ENCODE data around the gene NCKAP5. TPM values are rescaled to one million over a fixed set of nuclear protein-coding genes. Genes with fewer than 3 reads are reported as not detected.

The NCKAP5 gene
- total RNA-seq, 4 donors from 2014 or later = 0.03 to 0.55 (median 0.33) TPM

- in situ Hi-C loops (cut with MboI; ENCODE audit: low sequenced_read_pairs in 4 of 4) = no loop called here
- Histone ChIP-seq H3K36me3 (no peaks in the 10 kb centered on the region), H3K27me3 (no peaks in the 10 kb centered on the region), H3K4me3 (no peak overlapping the region), H3K9me3 (no peaks in the 10 kb centered on the region), H3K27ac (no peak overlapping the region), H3K4me1 (no peaks in the 10 kb centered on the region)
- intact Hi-C loops (cut with DNase I; ENCODE audit: low total_unique reads) = no loop called here
- no peak for TF ChIP-seq POLR2A (IDR thresholded peaks at IDR 0.05)
- TF ChIP-seq CTCF (IDR thresholded peaks at IDR 0.05 in 4 of 5, conservative IDR thresholded peaks at IDR 0.05 in 1 of 5) = no peak
- ATAC-seq = no peak
- no peak for DNase-seq
Measured at GRCh38 chr2:133409581-133410285, 158.5 kb downstream of the NCKAP5 start.

GRCh38 chr2:133408671-133409070, 159.6 kb downstream of the NCKAP5 start:
- in situ Hi-C loops (cut with MboI; ENCODE audit: low sequenced_read_pairs in 4 of 4) = no loop called here

GRCh38 chr2:133407341-133407740, 160.9 kb downstream of the NCKAP5 start:
- ATAC-seq = no peak

More at GRCh38 chr2:133408671-133409070, 159.6 kb downstream of the NCKAP5 start:
- intact Hi-C loops (cut with DNase I; ENCODE audit: low total_unique reads) = no loop called here
- DNase-seq (no peak), ATAC-seq (no peak)
- Histone ChIP-seq H3K4me1 (no peaks in the 10 kb centered on the region), H3K27me3 (no peaks in the 10 kb centered on the region), H3K36me3 (no peaks in the 10 kb centered on the region), H3K9me3 (no peaks in the 10 kb centered on the region), H3K27ac (no peak overlapping the region), H3K4me3 (no peak overlapping the region)
- TF ChIP-seq CTCF (IDR thresholded peaks at IDR 0.05 in 4 of 5, conservative IDR thresholded peaks at IDR 0.05 in 1 of 5) = no peak
- TF ChIP-seq POLR2A (IDR thresholded peaks at IDR 0.05) = no peak

GRCh38 chr2:133405252-133405651, 163.0 kb downstream of the NCKAP5 start:
- Histone ChIP-seq H3K27ac (no peak overlapping the region), H3K27me3 (no peaks in the 10 kb centered on the region), H3K4me1 (no peaks in the 10 kb centered on the region), H3K4me3 (no peak overlapping the region), H3K36me3 (no peaks in the 10 kb centered on the region), H3K9me3 (no peaks in the 10 kb centered on the region)
- ATAC-seq (no peak), DNase-seq (no peak)
- no peak for TF ChIP-seq CTCF (IDR thresholded peaks at IDR 0.05 in 4 of 5, conservative IDR thresholded peaks at IDR 0.05 in 1 of 5)
- TF ChIP-seq POLR2A (IDR thresholded peaks at IDR 0.05) = no peak
- intact Hi-C loops (cut with DNase I; ENCODE audit: low total_unique reads) (no loop called here), in situ Hi-C loops (cut with MboI; ENCODE audit: low sequenced_read_pairs in 4 of 4) (no loop called here)

More at GRCh38 chr2:133407341-133407740, 160.9 kb downstream of the NCKAP5 start:
- TF ChIP-seq CTCF (IDR thresholded peaks at IDR 0.05 in 4 of 5, conservative IDR thresholded peaks at IDR 0.05 in 1 of 5) (no peak), POLR2A (IDR thresholded peaks at IDR 0.05) (no peak)
- no peak for DNase-seq
- in situ Hi-C loops (cut with MboI; ENCODE audit: low sequenced_read_pairs in 4 of 4) = no loop called here
- no peaks in the 10 kb centered on the region for H3K36me3 ChIP-seq
- no peak overlapping the region for H3K4me3 ChIP-seq
- no peak overlapping the region for H3K27ac ChIP-seq
- intact Hi-C loops (cut with DNase I; ENCODE audit: low total_unique reads) = no loop called here
- no peaks in the 10 kb centered on the region for H3K9me3 ChIP-seq
- no peaks in the 10 kb centered on the region for H3K4me1 ChIP-seq
- H3K27me3 ChIP-seq = no peaks in the 10 kb centered on the region

- TF ChIP-seq POLR2A (IDR thresholded peaks at IDR 0.05) (no peak), CTCF (IDR thresholded peaks at IDR 0.05 in 4 of 5, conservative IDR thresholded peaks at IDR 0.05 in 1 of 5) (no peak)
- no peaks in the 10 kb centered on the region for H3K27me3 ChIP-seq
- no peaks in the 10 kb centered on the region for H3K9me3 ChIP-seq
- intact Hi-C loops (cut with DNase I; ENCODE audit: low total_unique reads) = no loop called here
- no peak for DNase-seq
- ATAC-seq = no peak
- H3K27ac ChIP-seq = no peak overlapping the region
- in situ Hi-C loops (cut with MboI; ENCODE audit: low sequenced_read_pairs in 4 of 4) = no loop called here
- H3K4me1 ChIP-seq = no peaks in the 10 kb centered on the region
- no peaks in the 10 kb centered on the region for H3K36me3 ChIP-seq
- H3K4me3 ChIP-seq = no peak overlapping the region
Measured at GRCh38 chr2:133400411-133400810, 167.9 kb downstream of the NCKAP5 start.
